BLaER1 (cell line): ENCODE measurements around the gene MAP4K4.

ENCODE experiments used
- H3K27ac ChIP-seq: shearing (Covaris generic); formaldehyde crosslinking; 2 replicates; pipeline ENCODE4 v1.8.1; 2022
- H3K27me3 ChIP-seq: shearing (Covaris generic); formaldehyde crosslinking; 2 replicates; pipeline ENCODE4 v1.8.1; 2022
- H3K36me3 ChIP-seq: shearing (Covaris generic); formaldehyde crosslinking; 2 replicates; pipeline ENCODE4 v1.8.1; 2022
- H3K4me1 ChIP-seq: shearing (Covaris generic); formaldehyde crosslinking; 2 replicates; pipeline ENCODE4 v1.8.1; 2022
- H3K4me2 ChIP-seq: shearing (Covaris generic); formaldehyde crosslinking; 2 replicates; pipeline ENCODE4 v1.8.1; 2022
- H3K4me3 ChIP-seq: shearing (Covaris generic); formaldehyde crosslinking; 2 replicates; pipeline ENCODE4 v1.8.1; 2022
- H3K9ac ChIP-seq: shearing (Covaris generic); formaldehyde crosslinking; 2 replicates; pipeline ENCODE4 v1.8.1; 2022
- H3K9me3 ChIP-seq: shearing (Covaris generic); formaldehyde crosslinking; 2 replicates; pipeline ENCODE4 v1.8.1; 2022
- H4K20me1 ChIP-seq: shearing (Covaris generic); formaldehyde crosslinking; 2 replicates; pipeline ENCODE4 v1.8.1; 2022
- Cebpa-rat ChIP-seq: shearing (Covaris generic); IDR thresholded peaks from 2 replicates; pipeline ENCODE4 v1.8.1; 2022

Gene MAP4K4

DNA sequence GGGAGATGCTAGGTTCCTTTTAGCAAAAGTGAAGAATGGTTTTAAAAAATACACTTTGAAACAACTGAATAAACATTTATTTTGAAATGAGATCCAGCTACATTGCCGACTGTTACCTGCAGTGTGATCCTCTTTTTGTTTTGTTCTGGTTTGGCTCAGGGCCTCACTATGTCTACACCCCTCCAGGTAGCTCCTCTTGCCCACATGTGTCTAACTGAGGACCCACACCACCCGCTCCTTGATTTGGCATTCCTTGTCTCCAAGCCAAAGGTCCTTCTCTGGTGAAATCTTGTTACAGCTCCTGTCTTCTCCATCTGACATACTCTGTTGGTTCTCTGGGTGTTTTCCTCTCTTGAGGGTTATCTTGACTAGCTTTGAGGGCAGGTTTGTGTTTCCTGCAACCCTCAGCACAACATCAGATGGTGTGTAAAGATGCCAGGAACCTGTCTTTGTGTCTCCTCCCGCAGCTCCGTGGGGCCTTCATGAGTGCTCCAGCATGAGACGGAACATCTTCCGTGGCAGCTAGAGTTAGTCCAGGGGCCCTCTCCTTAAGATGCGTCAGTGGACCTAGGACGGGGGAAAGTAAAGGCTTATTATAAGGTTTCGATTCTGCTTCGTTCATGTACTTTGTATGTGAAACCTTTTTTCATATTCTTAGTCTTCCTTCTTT is 32.1 kb downstream of the MAP4K4 start:
- H3K9ac ChIP-seq: no peak overlapping the region
- H3K9me3 ChIP-seq: peaks cover 6% of the 10 kb centered on the region
- H3K36me3 ChIP-seq: peaks cover 36% of the 10 kb centered on the region
- peaks cover 100% of the 10 kb centered on the region for H4K20me1 ChIP-seq
- H3K27me3 ChIP-seq: no peaks in the 10 kb centered on the region
- H3K27ac ChIP-seq: no peak overlapping the region
- no peak overlapping the region for H3K4me3 ChIP-seq
- peaks cover 69% of the 10 kb centered on the region for H3K4me1 ChIP-seq
- H3K4me2 ChIP-seq: peak overlapping the region; percentile 55
- no peak for TF ChIP-seq Cebpa-rat

DNA sequence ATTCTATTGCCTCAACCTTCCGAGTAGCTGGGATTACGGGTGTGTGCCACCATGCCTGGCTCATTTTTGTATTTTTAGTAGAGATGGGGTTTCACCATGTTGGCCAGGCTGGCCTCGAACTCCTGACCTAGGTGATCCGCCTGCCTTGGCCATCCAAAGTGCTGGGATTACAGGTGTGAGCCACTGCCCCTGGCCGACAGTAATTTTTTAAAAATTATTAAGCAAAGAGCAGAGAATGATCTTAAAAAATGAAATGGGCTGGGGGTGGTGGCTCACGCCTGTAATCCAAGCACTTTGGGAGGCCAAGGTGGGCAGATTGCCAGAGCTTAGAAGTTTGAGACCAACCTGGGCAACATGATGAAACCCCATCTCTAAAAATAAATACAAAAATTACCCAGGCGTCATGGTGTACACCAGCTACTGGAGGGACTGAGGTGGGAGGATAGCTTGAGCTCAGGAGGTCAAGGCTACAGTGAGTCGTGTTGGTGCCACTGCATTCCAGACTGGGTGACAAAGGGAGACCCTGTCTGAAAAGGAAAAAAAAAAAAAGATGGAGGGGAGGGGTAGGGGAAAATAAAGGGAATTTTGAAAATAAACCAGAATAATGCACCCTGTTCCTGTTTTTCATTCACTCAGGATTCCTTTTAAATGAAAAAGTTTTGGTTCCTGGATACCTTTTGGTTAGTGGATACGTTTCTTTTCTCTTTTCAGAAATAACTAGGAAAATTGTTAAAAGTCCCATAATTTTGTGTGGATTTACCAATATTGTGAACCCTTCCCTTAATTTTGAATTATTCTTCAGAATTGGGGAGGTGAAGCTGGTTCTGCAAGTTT is 33.9 kb downstream of the MAP4K4 start:
- peaks cover 100% of the 10 kb centered on the region for H4K20me1 ChIP-seq
- H3K4me2 ChIP-seq: no peak overlapping the region
- H3K27ac ChIP-seq: no peak overlapping the region
- peaks cover 29% of the 10 kb centered on the region for H3K36me3 ChIP-seq
- H3K9ac ChIP-seq: no peak overlapping the region
- no peaks in the 10 kb centered on the region for H3K27me3 ChIP-seq
- H3K4me3 ChIP-seq: no peak overlapping the region
- TF ChIP-seq Cebpa-rat: no peak
- peaks cover 73% of the 10 kb centered on the region for H3K4me1 ChIP-seq
- H3K9me3 ChIP-seq: no peaks in the 10 kb centered on the region; the same call in 1 of the 2 replicates

DNA sequence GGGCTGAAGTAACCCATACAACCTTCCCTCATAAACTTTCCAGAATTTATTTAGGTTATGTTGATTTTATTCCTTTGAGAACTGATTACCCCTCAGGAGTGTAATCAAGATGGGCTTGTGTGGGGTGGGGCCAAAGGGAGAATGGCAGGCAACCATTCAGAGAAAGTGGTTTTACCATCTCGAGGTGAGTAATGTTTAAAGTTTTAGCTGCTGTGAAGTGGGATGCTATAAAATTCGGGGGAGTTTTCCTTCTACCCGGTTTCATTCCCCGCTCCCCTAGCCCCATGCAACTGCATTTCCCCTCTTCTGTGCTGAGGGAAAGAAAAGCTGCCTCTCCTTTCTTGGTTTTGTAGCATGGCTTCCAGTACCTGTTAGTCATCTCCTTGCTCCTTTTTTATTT is 34.7 kb downstream of the MAP4K4 start:
- Histone ChIP-seq H3K4me3 (no peak overlapping the region), H3K4me1 (peaks cover 67% of the 10 kb centered on the region), H3K9ac (no peak overlapping the region), H3K4me2 (no peak overlapping the region), H3K27ac (no peak overlapping the region), H3K27me3 (no peaks in the 10 kb centered on the region), H4K20me1 (peaks cover 100% of the 10 kb centered on the region), H3K36me3 (peaks cover 30% of the 10 kb centered on the region), H3K9me3 (no peaks in the 10 kb centered on the region; the same call in 1 of the 2 replicates)
- no peak for TF ChIP-seq Cebpa-rat

DNA sequence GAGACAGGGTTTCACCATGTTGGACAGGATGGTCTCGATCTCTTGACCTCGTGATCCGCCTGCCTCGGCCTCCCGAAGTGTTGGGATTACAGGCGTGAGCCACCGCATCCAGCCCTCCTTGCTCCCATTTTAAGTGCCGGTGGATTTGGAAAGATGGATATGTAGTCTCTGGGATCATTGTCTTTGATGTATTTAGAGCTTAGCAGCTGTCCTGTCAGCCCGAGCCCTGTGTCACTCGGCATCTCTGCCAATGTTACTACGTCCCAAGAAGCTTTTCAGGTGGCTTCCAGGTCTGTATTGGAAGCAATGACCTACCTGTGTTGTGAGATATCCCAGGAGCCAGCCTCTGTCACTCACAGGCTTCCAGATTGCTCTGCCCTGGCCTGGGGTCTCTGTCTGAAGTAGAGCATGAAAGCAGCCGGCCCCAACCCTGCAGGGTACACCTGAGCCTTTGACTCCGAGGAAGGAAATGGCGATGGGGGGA is 35.3 kb downstream of the MAP4K4 start:
- Histone ChIP-seq H3K4me2 (peak overlapping the region; percentile 31; the same call in 1 of the 2 replicates), H3K27ac (no peak overlapping the region), H3K9ac (no peak overlapping the region), H3K9me3 (no peaks in the 10 kb centered on the region; the same call in 1 of the 2 replicates), H3K27me3 (no peaks in the 10 kb centered on the region), H3K36me3 (peaks cover 34% of the 10 kb centered on the region), H4K20me1 (peaks cover 100% of the 10 kb centered on the region), H3K4me1 (peaks cover 61% of the 10 kb centered on the region), H3K4me3 (no peak overlapping the region)
- TF ChIP-seq Cebpa-rat: no peak

DNA sequence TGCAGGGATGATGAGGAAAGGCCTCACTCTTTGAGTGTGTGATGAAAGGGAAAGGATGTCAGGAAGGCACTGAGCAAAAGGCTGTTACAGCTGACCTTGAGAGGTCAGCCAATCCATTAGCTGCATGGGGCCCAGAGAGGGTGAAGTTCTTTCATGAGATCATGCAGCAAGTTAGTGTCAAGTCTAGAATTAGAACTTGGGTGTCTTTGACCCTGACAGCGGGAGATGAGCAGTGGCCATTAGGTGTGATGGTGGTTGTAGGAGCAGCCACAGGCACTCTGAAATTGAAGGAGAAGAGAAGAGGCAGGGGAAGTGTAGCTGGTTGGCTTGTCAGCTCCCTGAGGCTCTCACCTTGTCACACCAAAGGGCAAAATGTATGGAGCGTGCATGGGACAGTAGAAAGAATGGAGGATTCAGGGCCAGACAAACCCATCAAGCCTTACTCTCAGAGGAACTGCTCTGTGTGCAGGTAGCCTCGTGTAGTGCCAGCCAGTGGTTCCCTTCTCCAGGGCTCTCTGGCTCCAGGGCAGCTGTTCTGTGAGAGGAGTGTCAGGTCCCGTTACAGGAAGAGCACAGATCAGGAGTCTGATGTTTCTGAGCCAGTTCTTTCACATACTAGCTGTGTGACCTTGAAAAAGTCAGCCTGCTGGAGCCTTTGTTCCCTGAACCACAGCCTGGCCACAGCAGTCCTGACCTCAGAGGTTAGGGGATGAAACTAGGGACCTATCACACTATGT is 35.9 kb downstream of the MAP4K4 start:
- peaks cover 55% of the 10 kb centered on the region for H3K4me1 ChIP-seq
- no peak for TF ChIP-seq Cebpa-rat
- H3K9ac ChIP-seq: no peak overlapping the region
- H3K27ac ChIP-seq: 0 out of 2 replicates have a peak overlapping the region, but pooled peaks have one; percentile 6
- H3K4me3 ChIP-seq: no peak overlapping the region
- no peaks in the 10 kb centered on the region for H3K27me3 ChIP-seq
- H3K4me2 ChIP-seq: peak overlapping the region; percentile 31; the same call in 1 of the 2 replicates
- H3K36me3 ChIP-seq: peaks cover 38% of the 10 kb centered on the region
- peaks cover 100% of the 10 kb centered on the region for H4K20me1 ChIP-seq
- peaks cover under 1% of the 10 kb centered on the region; the same call in 1 of the 2 replicates for H3K9me3 ChIP-seq

DNA sequence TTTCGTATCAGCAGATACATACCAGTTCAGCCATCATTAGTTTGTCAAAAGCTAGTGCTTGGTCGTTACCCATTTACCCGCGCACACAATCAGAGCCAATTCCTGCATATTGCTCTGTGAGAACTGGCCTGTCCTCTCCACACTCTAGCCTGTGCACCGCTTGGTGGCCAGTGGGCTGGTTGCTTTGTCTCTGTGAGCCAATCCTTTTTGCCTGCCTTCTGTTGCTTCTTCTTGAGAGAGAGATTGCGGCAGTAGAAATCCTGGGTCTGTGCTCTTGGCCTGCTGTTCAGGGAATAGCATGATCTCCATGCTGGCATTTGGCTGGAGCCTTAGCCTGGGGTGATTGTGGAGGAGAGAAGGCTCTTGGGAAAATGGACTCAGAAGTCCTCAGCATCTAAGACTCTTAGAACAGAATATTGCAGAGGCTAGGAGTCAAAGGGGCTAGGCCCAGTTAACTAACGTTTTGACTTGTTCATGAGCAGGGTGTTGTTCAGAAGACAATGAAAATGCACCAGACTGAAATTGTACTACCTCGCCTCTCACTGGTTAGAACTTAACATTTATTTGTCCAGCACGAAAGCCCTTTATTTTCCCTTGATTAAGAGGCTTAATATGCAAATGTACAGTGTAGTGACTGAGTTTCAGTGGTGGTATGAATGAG is 37.1 kb downstream of the MAP4K4 start:
- TF ChIP-seq Cebpa-rat: no peak
- Histone ChIP-seq H3K4me2 (no peak overlapping the region), H3K9ac (no peak overlapping the region)

GRCh38 chr2:101735166-101735533 is 37.6 kb downstream of the MAP4K4 start:
- Histone ChIP-seq H3K27me3 (no peaks in the 10 kb centered on the region), H3K27ac (no peak overlapping the region), H3K9me3 (0 out of 2 replicates have a peak, but pooled peaks cover 16% of the 10 kb centered on the region), H4K20me1 (peaks cover 100% of the 10 kb centered on the region), H3K9ac (no peak overlapping the region), H3K4me2 (no peak overlapping the region), H3K36me3 (peaks cover 49% of the 10 kb centered on the region), H3K4me3 (no peak overlapping the region), H3K4me1 (peaks cover 38% of the 10 kb centered on the region)
- TF ChIP-seq Cebpa-rat: no peak

More for the DNA sequence above, 37.1 kb downstream of the MAP4K4 start:
- no peak overlapping the region for H3K27ac ChIP-seq
- H3K4me3 ChIP-seq: no peak overlapping the region
- H3K36me3 ChIP-seq: peaks cover 47% of the 10 kb centered on the region
- peaks cover 100% of the 10 kb centered on the region for H4K20me1 ChIP-seq
- no peaks in the 10 kb centered on the region for H3K27me3 ChIP-seq
- peaks cover 43% of the 10 kb centered on the region for H3K4me1 ChIP-seq
- 0 out of 2 replicates have a peak, but pooled peaks cover 13% of the 10 kb centered on the region for H3K9me3 ChIP-seq

GRCh38 chr2:101736233-101736632 is 38.7 kb downstream of the MAP4K4 start:
- Histone ChIP-seq H3K27ac (no peak overlapping the region), H3K4me2 (no peak overlapping the region), H3K9me3 (0 out of 2 replicates have a peak, but pooled peaks cover 16% of the 10 kb centered on the region), H4K20me1 (peaks cover 100% of the 10 kb centered on the region), H3K4me1 (peaks cover 43% of the 10 kb centered on the region), H3K4me3 (no peak overlapping the region), H3K36me3 (peaks cover 43% of the 10 kb centered on the region), H3K9ac (no peak overlapping the region), H3K27me3 (no peaks in the 10 kb centered on the region)
- no peak for TF ChIP-seq Cebpa-rat

DNA sequence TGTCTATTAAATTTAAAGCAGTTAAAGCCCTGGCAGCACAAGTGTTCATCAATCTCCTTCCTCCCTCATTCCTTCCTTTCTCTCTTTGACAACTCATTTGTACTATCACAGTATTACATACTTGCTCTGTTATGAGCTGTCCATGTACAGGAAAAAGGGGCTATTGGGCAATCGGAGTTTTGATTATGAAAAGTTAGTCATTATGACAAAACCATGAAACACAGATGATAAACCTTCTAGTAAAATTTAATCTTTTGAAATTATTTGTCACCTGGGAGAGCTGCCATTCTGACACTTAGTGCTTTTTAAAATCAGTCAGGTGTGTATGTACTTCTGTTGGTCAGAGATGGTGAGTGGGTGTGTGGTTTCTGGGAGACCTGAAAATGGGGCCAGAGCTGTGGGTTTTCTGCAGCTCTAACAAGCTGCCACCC is 39.4 kb downstream of the MAP4K4 start:
- no peaks in the 10 kb centered on the region for H3K27me3 ChIP-seq
- H3K9me3 ChIP-seq: 0 out of 2 replicates have a peak, but pooled peaks cover 16% of the 10 kb centered on the region
- H4K20me1 ChIP-seq: peaks cover 100% of the 10 kb centered on the region
- H3K4me2 ChIP-seq: no peak overlapping the region
- peaks cover 49% of the 10 kb centered on the region for H3K4me1 ChIP-seq
- TF ChIP-seq Cebpa-rat: no peak
- no peak overlapping the region for H3K9ac ChIP-seq
- no peak overlapping the region for H3K4me3 ChIP-seq
- peaks cover 43% of the 10 kb centered on the region for H3K36me3 ChIP-seq
- no peak overlapping the region for H3K27ac ChIP-seq
